ENCODE measurements around the gene ITPRIPL2.

- TF ChIP-seq MXI1 (IDR thresholded peaks at IDR 0.05; ENCODE audit: borderline replicate concordance, low read depth, low read length): no peak
- no peak for TF ChIP-seq CTCF (conservative IDR thresholded peaks at IDR 0.05; ENCODE audit: low read depth, low read length)
- no peak for TF ChIP-seq POLR2A (IDR thresholded peaks at IDR 0.05; ENCODE audit: low read depth, low read length)
- TF ChIP-seq RAD21 (IDR thresholded peaks at IDR 0.05; ENCODE audit: low read length): no peak
- TF ChIP-seq BHLHE40 (IDR thresholded peaks at IDR 0.05; ENCODE audit: low read depth, low read length): no peak
- no peak for TF ChIP-seq RFX5 (IDR thresholded peaks at IDR 0.05; ENCODE audit: low read depth, low read length)
- TF ChIP-seq, protein P1, sequence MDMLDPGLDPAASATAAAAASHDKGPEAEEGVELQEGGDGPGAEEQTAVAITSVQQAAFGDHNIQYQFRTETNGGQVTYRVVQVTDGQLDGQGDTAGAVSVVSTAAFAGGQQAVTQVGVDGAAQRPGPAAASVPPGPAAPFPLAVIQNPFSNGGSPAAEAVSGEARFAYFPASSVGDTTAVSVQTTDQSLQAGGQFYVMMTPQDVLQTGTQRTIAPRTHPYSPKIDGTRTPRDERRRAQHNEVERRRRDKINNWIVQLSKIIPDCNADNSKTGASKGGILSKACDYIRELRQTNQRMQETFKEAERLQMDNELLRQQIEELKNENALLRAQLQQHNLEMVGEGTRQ (IDR thresholded peaks at IDR 0.05; ENCODE audit: low read depth, low read length): no peak
- TF ChIP-seq RCOR1 (IDR thresholded peaks at IDR 0.05; ENCODE audit: insufficient replicate concordance, low read length): no peak
- TF ChIP-seq MAZ (IDR thresholded peaks at IDR 0.05; ENCODE audit: borderline replicate concordance, low read depth, low read length): no peak
- TF ChIP-seq MAFK (IDR thresholded peaks at IDR 0.05; ENCODE audit: low read depth, low read length): no peak
- no peak for TF ChIP-seq FOS (IDR thresholded peaks at IDR 0.05; ENCODE audit: low read depth, low read length)
- no peak for TF ChIP-seq CEBPB (IDR thresholded peaks at IDR 0.05; ENCODE audit: low read depth, low read length)
- no peak for TF ChIP-seq ELK1 (IDR thresholded peaks at IDR 0.05; ENCODE audit: borderline replicate concordance, low read depth, low read length)
- no peak for TF ChIP-seq SMC3 (IDR thresholded peaks at IDR 0.05; ENCODE audit: low read depth, low read length)
These were observed 48.3 kb downstream of the ITPRIPL2 start for GRCh38 chr16:19162085-19162484.
